A673 (cell line): Measurements from ENCODE around the gene C1QTNF8. TPM values are rescaled to one million over a fixed set of nuclear protein-coding genes. Genes with fewer than 3 reads are reported as not detected.

Experiments used
- BruUV-seq: library from RNA; stranded (reverse); fragments of 400-500 nt; replicated peaks from 2 replicates; lab custom pipeline; 2021; lab: Mats Ljungman, UMichigan
- CTCF ChIA-PET: fragments of 300-600 bp; sonication (Branson Sonifier 250); formaldehyde crosslinking; loops from one replicate; lab custom pipeline; 2022; ENCODE audit warnings: antibody characterized with exemption; lab: Charles Lee
- POLR2A ChIA-PET: fragments of 300-600 bp; sonication (Branson Sonifier 250); formaldehyde crosslinking; loops from one replicate; lab custom pipeline; 2022; ENCODE audit warnings: antibody characterized with exemption; ENCODE audit not compliant: low non-redundant PET; lab: Charles Lee
- DNase-seq: peaks from one replicate; pipeline ENCODE4 v3.0.0-alpha.2; 2015; ENCODE audit warnings: low spot score
- H3K27ac ChIP-seq: fragments of 200-600 bp; sonication (generic); 2 replicates; pipeline ENCODE4 v1.5.1; 2016; ENCODE audit warnings: mixed run types, low read depth, mild to moderate bottlenecking, mixed read lengths, antibody characterized with exemption, low read length; ENCODE audit not compliant: poor library complexity, severe bottlenecking
- H3K27me3 ChIP-seq: fragments of 200-600 bp; sonication (generic); replicated peaks from 2 replicates; pipeline ENCODE4 v1.6.1; 2017; ENCODE audit warnings: mixed run types, low read depth, mild to moderate bottlenecking, mixed read lengths, antibody characterized with exemption, low read length; ENCODE audit not compliant: insufficient read depth, poor library complexity
- H3K36me3 ChIP-seq: fragments of 200-600 bp; sonication (generic); 2 replicates; pipeline ENCODE4 v1.6.1; 2016; ENCODE audit warnings: mixed run types, mild to moderate bottlenecking, mixed read lengths, antibody characterized with exemption, low read length; ENCODE audit not compliant: insufficient read depth, poor library complexity, severe bottlenecking
- H3K4me1 ChIP-seq: fragments of 200-600 bp; sonication (generic); 2 replicates; pipeline ENCODE4 v1.6.1; 2017; ENCODE audit warnings: mixed run types, mild to moderate bottlenecking, mixed read lengths, antibody characterized with exemption, low read length; ENCODE audit not compliant: insufficient read depth, poor library complexity, severe bottlenecking
- H3K4me3 ChIP-seq: fragments of 200-600 bp; sonication (generic); 2 replicates; pipeline ENCODE4 v1.5.1; 2016; ENCODE audit warnings: low read depth, mixed run types, mild to moderate bottlenecking, mixed read lengths, low read length; ENCODE audit not compliant: poor library complexity, severe bottlenecking
- H3K9me3 ChIP-seq: fragments of 200-600 bp; sonication (generic); 2 replicates; pipeline ENCODE4 v1.6.1; 2016; ENCODE audit warnings: mixed run types, low read depth, mild to moderate bottlenecking, mixed read lengths, antibody characterized with exemption, low read length; ENCODE audit not compliant: poor library complexity, severe bottlenecking
- CTCF ChIP-seq: fragments of 300-800, 200-600 bp; sonication (generic); conservative IDR thresholded peaks from 2 replicates; pipeline ENCODE4 v1.5.1; 2017; ENCODE audit warnings: low read depth, mild to moderate bottlenecking, antibody characterized with exemption, low read length, moderate library complexity, mixed read lengths
- EZH2 ChIP-seq: fragments of 200-600 bp; sonication (generic); IDR thresholded peaks from 2 replicates; pipeline ENCODE4 v1.6.1; 2017; ENCODE audit warnings: borderline replicate concordance, low read depth, mild to moderate bottlenecking, mixed read lengths, antibody characterized with exemption, low read length; ENCODE audit not compliant: poor library complexity, severe bottlenecking
- intact Hi-C: fragments of 100-400 bp; cut with micrococcal nuclease; formaldehyde crosslinking; loops from one replicate; pipeline ENCODE4 v1.10.0; 2022; ENCODE audit not compliant: unreplicated experiment
- total RNA-seq: library from RNA; stranded (reverse); gene quantifications from 2 replicates; pipeline ENCODE4 v1.2.3, GENCODE V29; 2021

Gene C1QTNF8
- total RNA-seq, 1 experiment from 2014 or later, result not detected

GRCh38 chr16:1127971-1128715 is 32.1 kb upstream of the C1QTNF8 start:
- ChIA-PET POLR2A (no interaction called here), CTCF (no interaction called here)
- Histone ChIP-seq H3K9me3 (no peaks in the 10 kb centered on the region), H3K4me1 (peaks cover 8% of the 10 kb centered on the region), H3K36me3 (no peaks in the 10 kb centered on the region), H3K27me3 (no peaks in the 10 kb centered on the region), H3K4me3 (no peak overlapping the region), H3K27ac (no peak overlapping the region)
- TF ChIP-seq CTCF, result no peak
- no peak for TF ChIP-seq EZH2
- intact Hi-C loops, result no loop called here
- BruUV-seq, result no TSS peak
- DNase-seq, result no peak

- H3K36me3 ChIP-seq, result no peaks in the 10 kb centered on the region
- BruUV-seq, result no TSS peak
- H3K27me3 ChIP-seq, result no peaks in the 10 kb centered on the region
- no peak overlapping the region for H3K27ac ChIP-seq
- no peak overlapping the region for H3K4me3 ChIP-seq
- ChIA-PET CTCF (no interaction called here), POLR2A (no interaction called here)
- TF ChIP-seq CTCF, result no peak
- TF ChIP-seq EZH2, result no peak
- DNase-seq, result no peak
- no peaks in the 10 kb centered on the region for H3K9me3 ChIP-seq
- intact Hi-C loops, result no loop called here
- peaks cover 8% of the 10 kb centered on the region for H3K4me1 ChIP-seq
These were observed 31.1 kb upstream of the C1QTNF8 start for GRCh38 chr16:1127101-1127500.

- intact Hi-C loops, result no loop called here
These were observed 30.5 kb upstream of the C1QTNF8 start for GRCh38 chr16:1126586-1126985.

More at GRCh38 chr16:1126586-1126985, 30.5 kb upstream of the C1QTNF8 start:
- Histone ChIP-seq H3K36me3 (no peaks in the 10 kb centered on the region), H3K27me3 (no peaks in the 10 kb centered on the region), H3K4me3 (no peak overlapping the region), H3K4me1 (peaks cover 8% of the 10 kb centered on the region), H3K27ac (no peak overlapping the region), H3K9me3 (no peaks in the 10 kb centered on the region)
- POLR2A ChIA-PET, result no interaction called here
- no TSS peak for BruUV-seq
- no peak for TF ChIP-seq EZH2
- TF ChIP-seq CTCF, result no peak
- CTCF ChIA-PET, result interaction anchor here (0.6 kb wide), 1 partner anchor 625 kb away, joined by 6 read pairs; no protein-coding TSS in a partner anchor
- DNase-seq, result no peak
